GM21360 (cell line): ENCODE data around the gene HELQ.

Experiments used
- ATAC-seq: cut with Tn5 transposase; IDR thresholded peaks from one replicate; pipeline ENCODE4 v1.9.1; 2021; ENCODE audit warnings: mild to moderate bottlenecking, moderate library complexity; ENCODE audit not compliant: unreplicated experiment

Gene HELQ

DNA sequence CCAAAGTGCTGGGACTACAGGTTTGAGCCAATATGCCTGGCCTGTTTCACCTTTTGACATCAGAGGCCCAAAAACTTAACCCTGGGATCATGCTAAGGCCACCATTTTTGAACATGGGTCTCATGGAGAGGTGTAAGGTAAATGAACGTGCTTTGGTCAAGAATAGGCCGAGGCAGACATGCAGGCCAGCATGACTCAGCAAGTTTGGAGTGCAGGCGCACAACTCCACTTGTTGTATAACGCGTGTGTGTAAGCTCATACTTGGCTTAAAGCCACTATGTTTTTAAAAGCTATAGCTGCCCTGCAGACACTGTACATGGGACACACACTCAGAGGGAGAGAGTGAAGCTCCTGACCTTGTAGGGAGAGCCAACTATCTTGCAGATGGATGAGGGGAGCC, 77.2 kb downstream of the HELQ start:
- ATAC-seq, result no peak

DNA sequence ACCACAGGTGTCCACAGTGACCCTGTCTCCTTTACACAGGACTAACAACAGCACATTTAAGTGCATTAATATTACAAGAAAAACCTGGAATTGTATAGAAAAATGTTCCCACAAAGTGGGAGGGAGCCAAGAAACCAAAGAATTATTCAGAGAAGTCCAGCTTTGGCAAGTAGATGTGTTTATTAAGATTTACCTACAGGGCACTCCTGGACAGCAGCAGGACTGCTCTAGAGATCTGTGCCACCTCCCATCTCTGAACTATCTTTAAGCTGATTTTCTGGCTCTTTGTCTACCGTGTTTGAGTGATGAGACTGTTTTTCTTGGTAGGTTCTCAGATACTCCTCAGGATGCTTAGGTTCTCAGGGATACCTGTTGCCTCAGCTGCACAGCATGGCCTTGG, 82.7 kb downstream of the HELQ start:
- no peak for ATAC-seq

DNA sequence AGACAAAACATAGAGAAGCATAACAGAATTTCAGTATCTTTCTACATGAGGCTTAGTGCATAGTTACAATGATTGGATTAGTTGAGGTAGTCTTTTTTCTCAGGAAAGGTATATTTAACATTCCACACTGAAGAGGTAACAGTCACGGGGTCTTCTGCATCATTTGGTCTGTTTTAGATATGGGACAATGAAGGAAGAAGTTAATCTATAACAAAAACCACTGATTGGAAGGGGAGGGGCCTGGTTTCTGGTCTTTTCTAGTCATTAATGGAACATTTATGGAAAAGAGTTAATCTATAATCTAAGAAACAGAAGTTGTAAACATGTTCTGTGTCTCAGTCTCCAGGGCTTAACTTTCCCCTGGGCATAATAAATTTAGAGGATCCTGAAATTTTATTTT, 83.7 kb downstream of the HELQ start:
- ATAC-seq, result no peak

DNA sequence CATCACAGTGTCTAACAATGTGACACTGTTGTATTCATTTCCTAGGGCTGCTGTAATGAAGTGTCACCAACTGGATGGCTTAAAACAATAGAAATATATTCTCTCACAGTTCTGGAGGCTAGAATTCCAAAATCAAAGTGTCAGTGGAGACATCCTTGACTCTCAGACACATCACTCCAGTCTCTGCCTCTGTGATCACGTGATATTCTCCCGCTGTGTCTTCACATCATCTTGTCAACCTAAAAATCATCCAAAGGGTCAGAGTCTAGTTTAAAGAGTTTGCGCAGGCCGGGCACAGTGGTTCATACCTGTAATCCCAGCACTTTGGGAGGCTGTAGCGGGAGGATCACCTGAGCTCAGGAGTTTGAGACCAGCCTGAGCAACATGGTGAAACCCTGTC, 84.4 kb downstream of the HELQ start:
- no peak for ATAC-seq

DNA sequence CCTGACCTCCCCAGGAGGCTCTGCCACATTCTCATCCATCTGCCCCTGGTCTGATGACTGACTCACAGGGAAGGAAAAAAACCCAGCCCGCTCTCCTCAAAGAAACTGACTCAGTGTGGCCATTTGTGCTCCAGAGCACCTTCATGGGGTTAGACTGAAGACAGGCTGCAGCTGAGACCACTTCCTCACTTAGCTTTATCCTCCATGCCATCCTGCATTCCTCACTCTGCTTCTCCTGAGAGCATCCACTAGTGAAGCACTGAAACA, 85.0 kb downstream of the HELQ start:
- ATAC-seq, result no peak

DNA sequence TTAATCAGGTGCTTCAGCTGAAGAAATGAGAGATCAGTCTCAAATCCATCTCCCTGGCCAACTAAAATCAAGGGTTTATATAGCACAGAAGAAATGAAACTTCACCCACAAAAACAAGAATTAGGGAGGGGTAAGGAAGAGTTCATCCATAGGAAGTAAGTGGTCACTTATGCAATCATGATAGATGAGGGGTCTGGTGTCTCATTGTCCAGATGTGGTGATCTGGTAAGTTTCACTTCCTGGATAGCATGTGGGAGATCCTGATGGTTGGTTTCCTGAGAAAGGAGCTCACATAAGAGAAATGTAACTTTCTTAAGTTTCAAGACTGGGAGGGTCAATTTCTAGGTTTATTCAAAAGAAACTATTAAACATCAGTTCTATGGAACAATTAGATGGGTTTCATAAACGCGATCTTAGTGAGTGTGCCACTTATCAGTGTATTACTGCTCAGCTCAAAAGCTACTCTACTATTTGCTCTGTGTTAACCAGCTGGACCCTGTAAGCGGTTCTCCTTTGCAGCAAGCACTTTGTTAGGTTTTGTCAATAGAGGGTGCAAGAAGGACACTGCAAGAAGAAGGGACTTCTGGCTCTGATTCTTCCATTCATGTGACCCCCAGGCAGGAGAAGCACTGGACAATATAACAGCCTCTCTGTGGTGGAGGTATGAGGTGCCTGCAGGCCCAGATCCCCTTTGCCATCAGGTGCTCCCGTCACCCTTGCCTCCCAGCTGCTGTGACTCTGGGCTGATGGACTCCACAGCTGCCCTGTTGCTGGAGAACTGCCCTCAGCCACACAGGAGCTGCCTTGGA, 85.6 kb downstream of the HELQ start:
- ATAC-seq, result no peak

DNA sequence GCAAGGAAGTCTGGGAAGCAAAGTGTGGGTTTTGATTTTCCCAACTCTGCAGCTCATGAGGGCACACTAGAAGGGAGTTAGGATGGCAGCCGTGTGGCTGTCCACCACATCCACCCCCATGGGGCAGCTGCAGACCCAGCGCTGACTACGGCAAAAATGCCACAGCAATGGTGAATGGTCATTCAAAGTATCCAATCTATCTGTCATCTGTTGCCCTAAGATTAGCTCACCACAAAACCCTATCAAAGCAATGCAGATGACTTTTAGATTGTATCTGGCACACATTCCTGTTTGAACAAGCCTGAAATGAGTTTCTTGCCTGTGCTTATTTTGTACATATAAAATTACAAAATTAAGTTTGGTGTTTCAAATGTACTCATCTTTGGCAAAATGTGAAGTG, 91.3 kb downstream of the HELQ start:
- no peak for ATAC-seq

DNA sequence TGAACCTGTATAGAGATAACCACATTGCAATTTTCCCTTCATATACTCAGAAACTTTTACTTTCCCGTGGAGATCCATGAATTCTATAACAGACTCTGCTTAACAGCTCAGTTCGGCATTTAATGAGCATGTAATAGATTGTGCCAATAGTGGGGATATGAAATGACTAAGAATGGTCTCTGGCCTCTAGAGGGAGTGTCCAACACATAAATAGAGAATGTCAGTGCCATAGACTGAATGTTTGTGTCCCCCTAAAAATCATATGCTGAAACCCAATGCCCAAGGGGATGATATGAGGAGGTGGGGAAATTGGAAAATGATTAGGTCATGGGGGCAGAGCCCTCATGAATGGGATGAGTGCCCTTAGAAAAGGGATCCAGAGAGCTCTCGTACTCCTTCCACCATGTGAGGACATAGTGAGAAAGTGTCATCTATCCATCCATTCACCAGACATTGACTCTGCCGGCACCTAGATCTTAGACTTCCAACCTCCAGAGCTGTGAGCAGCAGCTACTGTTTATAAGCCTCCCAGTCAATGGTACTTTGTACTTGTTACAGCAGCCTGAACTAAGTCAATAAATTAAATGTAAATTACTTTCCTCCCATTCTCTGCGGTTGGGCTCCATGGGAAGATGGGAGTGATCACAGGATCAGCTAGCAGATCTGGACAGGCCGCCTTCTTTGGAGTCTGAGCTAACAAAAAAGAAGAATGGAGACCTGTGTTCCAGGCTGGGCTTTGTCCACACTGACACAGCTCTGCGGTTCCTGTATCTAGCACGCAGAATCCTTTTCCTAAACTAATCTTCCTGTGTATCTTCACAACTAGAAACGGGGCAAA, 92.9 kb downstream of the HELQ start:
- peak; percentile 60 for ATAC-seq

DNA sequence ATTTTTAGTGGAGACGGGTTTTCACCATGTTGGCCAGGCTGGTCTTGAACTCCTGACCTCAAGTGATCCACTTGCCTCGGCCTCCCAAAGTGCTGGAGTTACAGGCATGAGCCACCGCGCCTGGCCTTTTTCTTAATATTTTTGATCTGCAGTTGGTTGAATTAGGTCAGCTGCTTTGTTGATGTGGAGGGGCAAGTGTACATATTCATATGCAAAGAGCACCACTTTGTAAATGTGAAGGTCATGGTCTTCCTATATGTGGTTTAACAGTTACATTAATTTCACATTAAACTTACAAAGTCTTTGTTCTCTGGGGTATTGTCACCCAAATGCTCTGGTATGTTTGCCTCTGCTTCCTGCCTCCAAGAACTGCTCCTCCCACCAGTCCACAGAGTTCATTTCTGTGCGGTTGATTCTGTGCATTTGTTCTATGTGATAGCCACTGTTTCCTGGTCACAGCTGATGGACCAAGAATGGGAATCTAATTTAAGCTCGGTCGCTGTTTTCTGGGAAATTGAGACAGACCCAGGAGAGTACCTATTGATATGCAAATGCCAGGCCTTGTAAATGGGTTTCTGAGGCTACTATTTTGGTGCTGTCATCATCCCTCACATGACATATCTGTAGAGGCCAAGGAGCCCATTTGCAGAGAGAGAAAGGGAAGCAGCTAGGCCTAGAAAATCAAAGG, 94.1 kb downstream of the HELQ start:
- ATAC-seq, result no peak

DNA sequence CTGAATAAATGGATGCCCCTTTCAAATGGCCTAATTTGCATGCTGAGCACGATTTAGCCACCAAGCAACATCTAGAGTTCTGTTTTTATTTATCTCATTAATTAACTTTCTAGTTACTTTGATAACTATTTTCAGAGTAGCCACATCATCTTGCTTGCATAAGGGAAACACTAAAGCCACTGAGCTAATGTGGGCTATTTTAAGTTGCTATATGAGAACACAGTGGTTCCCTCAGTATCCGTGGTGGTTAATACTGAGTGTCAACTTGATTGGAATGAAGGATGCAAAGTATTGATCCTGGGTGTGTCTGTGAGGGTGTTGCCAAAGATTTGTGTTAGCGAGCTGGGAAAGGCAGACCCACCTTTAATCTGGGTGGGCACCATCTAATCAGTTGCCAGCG, 95.6 kb downstream of the HELQ start:
- no peak for ATAC-seq

DNA sequence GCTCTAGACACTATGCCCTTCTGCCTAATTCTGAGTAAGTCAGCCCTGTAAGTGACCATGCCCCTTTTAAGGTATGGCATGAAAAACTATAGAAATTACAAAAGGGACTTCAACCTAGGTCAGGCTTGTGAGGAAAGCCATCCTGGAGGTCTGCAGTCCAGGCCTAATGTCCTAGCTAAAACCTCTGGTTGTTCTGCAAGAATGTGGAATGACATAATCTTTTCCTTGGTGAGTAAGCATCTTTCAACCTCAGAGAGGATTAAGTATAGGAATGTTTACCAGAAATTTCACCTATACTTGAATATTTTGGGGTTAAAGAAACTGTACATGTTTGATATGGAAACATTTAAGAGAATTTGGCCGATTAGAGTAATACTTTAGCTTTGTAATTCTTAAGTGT, 97.2 kb downstream of the HELQ start:
- ATAC-seq, result no peak
